Measurements from ENCODE around the gene ROR2.

GRCh38 chr9:91714020-91714806, 235.8 kb downstream of the ROR2 start:
- TF ChIP-seq EZH2 (IDR thresholded peaks at IDR 0.05) (no peak), FOXP2 (optimal IDR thresholded peaks at IDR 0.05; ENCODE audit: control extremely low read depth, extremely low read length, insufficient read depth) (no peak), POLR2AphosphoS5 (IDR thresholded peaks at IDR 0.05; ENCODE audit: borderline replicate concordance, low read depth, low read length) (no peak)

Data from SK-N-MC (cell line).